HepG2 (cell line): Measurements from ENCODE around the gene ATG13. TPM values are rescaled to one million over a fixed set of nuclear protein-coding genes. Genes with fewer than 3 reads are reported as not detected.

Experiments
- ATF1 ChIP-seq: IDR thresholded peaks from 2 replicates; pipeline ENCODE4 v1.6.1; 2016; ENCODE audit warnings: mild to moderate bottlenecking, control low read depth
- ATF7-NPFF ChIP-seq: sonication (generic); formaldehyde crosslinking; IDR thresholded peaks from 2 replicates; pipeline ENCODE4 v1.8.1; 2023; ENCODE audit warnings: mild to moderate bottlenecking, low read depth, missing genetic modification reagents, moderate library complexity
- E2F5 ChIP-seq: sonication (generic); formaldehyde crosslinking; conservative IDR thresholded peaks from 2 replicates; pipeline ENCODE4 v1.4.0; 2020; ENCODE audit warnings: missing genetic modification reagents
- FUBP1 ChIP-seq: sonication (generic); formaldehyde crosslinking; IDR thresholded peaks from 2 replicates; pipeline ENCODE4 v1.5.1; 2020; ENCODE audit warnings: missing genetic modification reagents, mild to moderate bottlenecking, borderline replicate concordance
- HOXA3 ChIP-seq: sonication (generic); formaldehyde crosslinking; IDR thresholded peaks from 2 replicates; pipeline ENCODE4 v1.5.0; 2020; ENCODE audit warnings: missing genetic modification reagents
- KLF12 ChIP-seq: sonication (generic); formaldehyde crosslinking; IDR thresholded peaks from 2 replicates; pipeline ENCODE4 v1.4.0; 2020; ENCODE audit warnings: missing genetic modification reagents, borderline replicate concordance
- MATR3 ChIP-seq: sonication (generic); formaldehyde crosslinking; IDR thresholded peaks from 2 replicates; pipeline ENCODE4 v1.4.0; 2020; ENCODE audit warnings: missing genetic modification reagents
- NFYB ChIP-seq: sonication (generic); formaldehyde crosslinking; IDR thresholded peaks from 2 replicates; pipeline ENCODE4 v1.4.0; 2020; ENCODE audit warnings: missing genetic modification reagents
- PRMT3 ChIP-seq: sonication (generic); formaldehyde crosslinking; IDR thresholded peaks from 2 replicates; pipeline ENCODE4 v1.8.1; 2022; ENCODE audit warnings: low read depth, mild to moderate bottlenecking, moderate library complexity, missing genetic modification reagents, borderline replicate concordance
- SETDB1 ChIP-seq: sonication (generic); formaldehyde crosslinking; IDR thresholded peaks from 2 replicates; pipeline ENCODE4 v1.5.1; 2020; ENCODE audit warnings: missing genetic modification reagents, mild to moderate bottlenecking, borderline replicate concordance
- SIX1 ChIP-seq: sonication (generic); formaldehyde crosslinking; IDR thresholded peaks from 2 replicates; pipeline ENCODE4 v1.4.0; 2020; ENCODE audit warnings: missing genetic modification reagents, borderline replicate concordance
- ZBTB26 ChIP-seq: IDR thresholded peaks from 2 replicates; pipeline ENCODE4 v1.6.1; 2016; ENCODE audit warnings: missing compliant biosample characterization, missing genetic modification reagents, borderline replicate concordance
- ZBTB44 ChIP-seq: sonication (generic); formaldehyde crosslinking; IDR thresholded peaks from 2 replicates; pipeline ENCODE4 v1.4.0; 2020; ENCODE audit warnings: missing genetic modification reagents
- ZC3H13 ChIP-seq: sonication (generic); formaldehyde crosslinking; IDR thresholded peaks from 2 replicates; pipeline ENCODE4 v1.8.1; 2023; ENCODE audit warnings: mild to moderate bottlenecking, missing genetic modification reagents, moderate library complexity
- ZFP36 ChIP-seq: fragments of 150-350 bp; IDR thresholded peaks from 2 replicates; pipeline ENCODE4 v1.6.1; 2018; ENCODE audit warnings: borderline replicate concordance, low read length, low read depth; ENCODE audit not compliant: partially characterized antibody
- ZNF3 ChIP-seq: IDR thresholded peaks from 2 replicates; pipeline ENCODE4 v1.7.0; 2017; ENCODE audit warnings: inconsistent platforms
- ZNF33B ChIP-seq: sonication (generic); formaldehyde crosslinking; IDR thresholded peaks from 2 replicates; pipeline ENCODE4 v1.5.1; 2020; ENCODE audit warnings: mild to moderate bottlenecking, missing genetic modification reagents
- ZNF709 ChIP-seq: sonication (generic); formaldehyde crosslinking; IDR thresholded peaks from 2 replicates; pipeline ENCODE4 v1.5.0; 2020; ENCODE audit warnings: mild to moderate bottlenecking, missing genetic modification reagents
- ZNF772 ChIP-seq: sonication (generic); formaldehyde crosslinking; IDR thresholded peaks from 2 replicates; pipeline ENCODE4 v1.5.0; 2020; ENCODE audit warnings: mild to moderate bottlenecking, missing genetic modification reagents
- ZSCAN25 ChIP-seq: sonication (generic); formaldehyde crosslinking; IDR thresholded peaks from 2 replicates; pipeline ENCODE4 v1.8.0; 2022; ENCODE audit warnings: mild to moderate bottlenecking, missing genetic modification reagents
- ZSCAN9 ChIP-seq: IDR thresholded peaks from 2 replicates; pipeline ENCODE4 v1.6.1; 2016; ENCODE audit warnings: borderline replicate concordance
- polyA plus RNA-seq, 8 experiments: library from polyadenylated mRNA; depleted of rRNA in 3 of 8; stranded (reverse) in 7 of 8; unstranded in 1 of 8; fragments of >200 nt; fragmentation: Illumina TruSeq in 4 of 8; extraction: Trizol in 4 of 8; gene quantifications; 2 replicates each; pipeline versions ENCODE4 v1.2.1 to v1.2.3, GENCODE V29; 2011 to 2016; ENCODE audit warnings: low read depth in 4 of 8, missing spikeins in 1 of 8, mixed read lengths in 1 of 8; ENCODE audit not compliant: insufficient read depth in 1 of 8
- total RNA-seq, 5 experiments: library from RNA; depleted of rRNA; stranded (reverse); fragments of >200 nt; fragmentation: Illumina TruSeq; extraction: Trizol; gene quantifications; 2 replicates each; pipeline ENCODE4 v1.2.3, GENCODE V29; 2016; ENCODE audit warnings: low read depth in 1 of 5

ATG13 gene
- total and polyA plus RNA-seq, 2 of the 13 experiments (the other 11 are each of a cell fraction or from before 2014, with no cell fraction given): 55.0 to 77.3 TPM

- TF ChIP-seq SETDB1 (CRISPR knock-in tag): no peak
- peak; percentile 93 for TF ChIP-seq ATF7-NPFF
- 0 out of 2 replicates have a peak, but pooled peaks have one; percentile 54 for TF ChIP-seq ZBTB44 (CRISPR knock-in tag)
- peak; percentile 69 for TF ChIP-seq HOXA3
- no peak for TF ChIP-seq FUBP1
- TF ChIP-seq NFYB: peak; percentile 29; the same call in 1 of the 2 replicates
- no peak; the same call in 1 of the 2 replicates for TF ChIP-seq ZSCAN9
- TF ChIP-seq ZNF772: peak; percentile 61; the same call in 1 of the 2 replicates
- TF ChIP-seq ZBTB26 (CRISPR knock-in tag): peak; percentile 58
- TF ChIP-seq PRMT3: no peak
- TF ChIP-seq E2F5: 0 out of 2 replicates have a peak, but pooled peaks have one; percentile 19
- TF ChIP-seq ZC3H13: peak; percentile 91; the same call in 1 of the 2 replicates
- TF ChIP-seq ZNF33B (CRISPR knock-in tag): no peak
- no peak for TF ChIP-seq MATR3 (CRISPR knock-in tag)
- peak; percentile 26; the same call in 1 of the 2 replicates for TF ChIP-seq ZSCAN25
- no peak for TF ChIP-seq ZNF709 (CRISPR knock-in tag)
- peak; percentile 74 for TF ChIP-seq ATF1 (CRISPR knock-in tag)
- TF ChIP-seq SIX1 (CRISPR knock-in tag): no peak
- peak; percentile 20; the same call in 1 of the 2 replicates for TF ChIP-seq KLF12 (CRISPR knock-in tag)
- no peak for TF ChIP-seq ZNF3
- TF ChIP-seq ZFP36: peak; percentile 13
These were observed 83.1 kb downstream of the ATG13 start, which contains the start of the genes ARHGAP1 and ZNF408 (continued) for GRCh38 chr11:46700241-46701077.
